ENCODE measurements around the gene STXBP5.

Gene STXBP5

DNA sequence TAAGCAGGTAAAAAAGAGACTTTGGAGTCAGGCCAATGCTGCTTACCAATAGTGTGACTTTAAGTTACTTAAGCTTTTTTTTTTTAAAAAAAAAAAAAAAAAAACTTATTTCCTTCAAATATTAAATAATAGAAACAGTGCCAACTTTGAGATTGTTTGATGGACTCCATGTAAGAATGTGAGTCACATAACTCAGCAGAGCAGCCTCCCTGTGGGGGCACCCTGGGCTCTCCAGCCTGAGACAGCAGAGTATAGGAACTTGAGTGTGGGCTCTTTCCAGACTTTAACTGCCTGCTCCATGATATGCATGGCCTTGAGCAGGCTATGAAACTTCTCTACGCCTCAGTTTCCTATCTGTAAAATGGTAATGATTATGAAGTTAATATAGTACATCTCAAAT, 190.9 kb downstream of the STXBP5 start:
- TF ChIP-seq, protein P1, sequence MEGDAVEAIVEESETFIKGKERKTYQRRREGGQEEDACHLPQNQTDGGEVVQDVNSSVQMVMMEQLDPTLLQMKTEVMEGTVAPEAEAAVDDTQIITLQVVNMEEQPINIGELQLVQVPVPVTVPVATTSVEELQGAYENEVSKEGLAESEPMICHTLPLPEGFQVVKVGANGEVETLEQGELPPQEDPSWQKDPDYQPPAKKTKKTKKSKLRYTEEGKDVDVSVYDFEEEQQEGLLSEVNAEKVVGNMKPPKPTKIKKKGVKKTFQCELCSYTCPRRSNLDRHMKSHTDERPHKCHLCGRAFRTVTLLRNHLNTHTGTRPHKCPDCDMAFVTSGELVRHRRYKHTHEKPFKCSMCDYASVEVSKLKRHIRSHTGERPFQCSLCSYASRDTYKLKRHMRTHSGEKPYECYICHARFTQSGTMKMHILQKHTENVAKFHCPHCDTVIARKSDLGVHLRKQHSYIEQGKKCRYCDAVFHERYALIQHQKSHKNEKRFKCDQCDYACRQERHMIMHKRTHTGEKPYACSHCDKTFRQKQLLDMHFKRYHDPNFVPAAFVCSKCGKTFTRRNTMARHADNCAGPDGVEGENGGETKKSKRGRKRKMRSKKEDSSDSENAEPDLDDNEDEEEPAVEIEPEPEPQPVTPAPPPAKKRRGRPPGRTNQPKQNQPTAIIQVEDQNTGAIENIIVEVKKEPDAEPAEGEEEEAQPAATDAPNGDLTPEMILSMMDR (IDR thresholded peaks at IDR 0.05; ENCODE audit: unreplicated experiment in 3 of 3): no peak
- Mint-ChIP-seq H3K4me3 (no peak overlapping the region), H3K9me3 (peaks cover 2% of the 10 kb centered on the region), H3K4me1 (no peaks in the 10 kb centered on the region), H3K27me3 (ENCODE audit: low read depth) (no peaks in the 10 kb centered on the region), H3K36me3 (ENCODE audit: low read depth) (no peaks in the 10 kb centered on the region), H3K27ac (no peak overlapping the region)

DNA sequence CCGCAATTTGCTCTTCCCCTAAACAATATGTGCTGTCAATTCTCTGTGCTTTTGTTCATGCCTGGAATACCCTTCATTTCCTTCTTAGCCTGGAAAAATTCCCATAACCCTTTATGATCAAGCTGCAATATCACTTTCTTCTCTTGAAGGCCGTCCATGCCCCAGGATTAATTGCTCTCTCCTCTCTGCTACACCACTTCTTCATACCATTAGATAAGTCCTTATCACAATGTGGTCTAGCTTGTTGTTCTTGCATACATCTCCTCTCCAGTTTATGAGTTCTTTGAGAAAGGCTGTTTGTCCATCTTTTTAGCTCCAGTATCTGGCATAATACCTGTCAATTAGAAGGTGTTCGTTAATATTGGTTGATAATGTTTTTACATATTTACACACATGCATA, 193.1 kb downstream of the STXBP5 start:
- Mint-ChIP-seq H3K9me3 (peaks cover 14% of the 10 kb centered on the region), H3K4me3 (no peak overlapping the region), H3K27me3 (ENCODE audit: low read depth) (no peaks in the 10 kb centered on the region), H3K4me1 (no peaks in the 10 kb centered on the region), H3K27ac (no peak overlapping the region), H3K36me3 (ENCODE audit: low read depth) (peaks cover 7% of the 10 kb centered on the region)
- TF ChIP-seq, protein P1 (IDR thresholded peaks at IDR 0.05; ENCODE audit: unreplicated experiment in 3 of 3): no peak

DNA sequence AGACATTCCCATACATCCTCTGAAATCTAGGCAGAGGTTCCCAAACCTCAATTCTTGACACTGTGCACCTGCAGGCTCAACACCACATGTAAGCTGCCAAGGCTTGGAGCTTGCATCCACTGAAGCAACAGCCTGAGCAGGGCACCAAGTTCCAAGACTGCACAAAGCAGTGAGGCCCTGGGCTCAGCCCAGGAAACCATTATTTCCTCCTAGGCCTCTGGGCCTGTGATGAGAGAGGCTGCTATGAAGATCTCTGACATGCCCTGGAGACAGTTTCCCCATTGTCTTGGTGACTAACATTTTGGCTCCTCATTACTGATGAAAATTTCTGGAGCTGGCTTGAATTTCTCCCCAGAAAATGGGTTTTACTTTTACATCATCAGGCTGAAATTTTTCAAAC, 196.8 kb downstream of the STXBP5 start:
- H3K36me3 Mint-ChIP-seq (ENCODE audit: low read depth): peaks cover 8% of the 10 kb centered on the region
- no peak overlapping the region for H3K4me3 Mint-ChIP-seq
- H3K27ac Mint-ChIP-seq: no peak overlapping the region
- H3K9me3 Mint-ChIP-seq: peaks cover 26% of the 10 kb centered on the region
- TF ChIP-seq, protein P1 (IDR thresholded peaks at IDR 0.05; ENCODE audit: unreplicated experiment in 3 of 3): no peak
- H3K4me1 Mint-ChIP-seq: no peaks in the 10 kb centered on the region
- no peaks in the 10 kb centered on the region for H3K27me3 Mint-ChIP-seq (ENCODE audit: low read depth)

DNA sequence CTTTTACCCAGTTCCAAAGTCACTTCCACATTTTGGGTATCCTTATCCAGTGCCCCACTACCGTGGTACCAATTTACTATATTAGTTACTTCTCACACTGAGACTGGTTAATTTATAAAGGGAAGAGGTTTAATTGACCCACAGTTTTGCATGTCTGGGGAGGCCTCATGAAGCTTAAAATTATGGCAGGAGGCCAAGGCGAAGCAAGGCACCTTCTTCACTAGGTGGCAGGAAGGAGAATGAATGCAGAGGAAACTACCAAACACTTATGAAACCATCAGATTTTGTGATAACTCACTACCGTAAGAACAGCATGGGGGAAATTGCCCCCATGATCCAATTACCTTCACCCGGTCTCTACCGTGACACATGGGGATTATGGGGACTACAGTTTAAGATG, 197.6 kb downstream of the STXBP5 start:
- H3K27me3 Mint-ChIP-seq (ENCODE audit: low read depth): no peaks in the 10 kb centered on the region
- H3K4me1 Mint-ChIP-seq: no peaks in the 10 kb centered on the region
- H3K9me3 Mint-ChIP-seq: peaks cover 26% of the 10 kb centered on the region
- peaks cover 8% of the 10 kb centered on the region for H3K36me3 Mint-ChIP-seq (ENCODE audit: low read depth)
- H3K27ac Mint-ChIP-seq: no peak overlapping the region
- no peak overlapping the region for H3K4me3 Mint-ChIP-seq
- TF ChIP-seq, protein P1 (IDR thresholded peaks at IDR 0.05; ENCODE audit: unreplicated experiment in 3 of 3): no peak

DNA sequence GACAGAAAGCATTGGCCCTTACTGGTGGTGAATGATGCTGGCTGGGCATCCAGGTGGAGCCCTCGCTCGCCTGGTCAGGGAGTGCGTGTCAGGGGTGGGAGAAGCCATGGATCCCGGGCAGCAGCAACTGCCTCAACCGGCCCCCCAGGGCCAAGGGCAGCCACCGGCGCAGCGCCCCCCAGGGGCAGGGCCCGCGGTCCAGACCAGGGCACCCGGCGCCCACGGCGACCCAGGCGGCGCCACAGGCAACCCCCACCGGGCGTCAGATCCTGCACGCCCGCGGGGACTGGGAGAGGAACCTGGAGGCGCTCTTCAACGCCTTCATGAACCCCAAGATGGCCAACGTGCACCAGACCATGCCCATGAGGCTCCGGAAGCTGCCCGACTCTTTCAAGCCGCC, 202.6 kb downstream of the STXBP5 start:
- TF ChIP-seq, protein P1 (IDR thresholded peaks at IDR 0.05; ENCODE audit: unreplicated experiment in 3 of 3): no peak
- Mint-ChIP-seq H3K4me3 (no peak overlapping the region), H3K27me3 (ENCODE audit: low read depth) (no peaks in the 10 kb centered on the region), H3K36me3 (ENCODE audit: low read depth) (peaks cover 3% of the 10 kb centered on the region), H3K9me3 (peaks cover 19% of the 10 kb centered on the region), H3K4me1 (no peaks in the 10 kb centered on the region), H3K27ac (no peak overlapping the region)

DNA sequence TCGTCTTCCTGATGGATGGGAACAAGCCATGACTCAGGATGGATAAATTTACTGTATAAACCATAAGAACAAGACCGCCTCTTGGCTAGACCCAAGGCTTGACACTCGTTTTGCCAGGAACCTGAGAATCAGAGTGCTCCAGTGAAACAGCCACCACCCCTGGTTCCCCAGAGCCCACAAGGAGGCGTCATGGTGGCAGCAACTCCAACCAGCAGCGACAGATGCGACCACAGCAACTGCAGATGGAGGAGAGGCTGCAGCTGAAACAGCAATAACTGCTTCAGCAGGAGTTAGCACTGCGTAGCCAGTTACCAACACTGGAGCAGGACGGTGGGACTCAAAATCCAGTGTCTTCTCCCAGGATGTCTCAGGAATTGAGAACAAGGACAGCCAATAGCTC, 203.4 kb downstream of the STXBP5 start:
- Mint-ChIP-seq H3K4me1 (no peaks in the 10 kb centered on the region), H3K27me3 (ENCODE audit: low read depth) (no peaks in the 10 kb centered on the region), H3K4me3 (no peak overlapping the region), H3K27ac (no peak overlapping the region), H3K36me3 (ENCODE audit: low read depth) (no peaks in the 10 kb centered on the region), H3K9me3 (peaks cover 12% of the 10 kb centered on the region)
- TF ChIP-seq, protein P1 (IDR thresholded peaks at IDR 0.05; ENCODE audit: unreplicated experiment in 3 of 3): no peak

Measured in nephron (organoid).